Upper lobe of left lung (tissue), 6 donors: ENCODE results near the gene TPGS2. TPM values are rescaled to one million over a fixed set of nuclear protein-coding genes. Genes with fewer than 3 reads are reported as not detected.

Experiments used
- ATAC-seq, 2 donors: fragments of 200-7000 bp; cut with Tn5 transposase; one replicate each; pipeline ENCODE4 v1.9.1; 2022; ENCODE audit warnings: mild to moderate bottlenecking in 2 of 2, moderate library complexity in 2 of 2; ENCODE audit not compliant: low FRiP score in 2 of 2
- DNase-seq, 2 donors: peaks; one replicate each; pipeline ENCODE4 v3.0.0-alpha.2; 2019 to 2020
- H3K27ac ChIP-seq, 4 donors: fragments of 200-600 bp; sonication (generic); one replicate each; pipeline ENCODE4 v1.5.1; 2016 to 2019
- H3K27me3 ChIP-seq, 4 donors: fragments of 200-600 bp; sonication (generic); one replicate each; pipeline ENCODE4 v1.5.1; 2017 to 2019
- H3K36me3 ChIP-seq, 4 donors: fragments of 200-600 bp; sonication (generic); one replicate each; pipeline ENCODE4 v1.5.1; 2016 to 2019
- H3K4me1 ChIP-seq, 4 donors: fragments of 200-600 bp; sonication (generic); one replicate each; pipeline ENCODE4 v1.5.1; 2018 to 2019
- H3K4me3 ChIP-seq, 4 donors: fragments of 200-600 bp; sonication (generic); one replicate each; pipeline ENCODE4 v1.5.1; 2017 to 2019; ENCODE audit warnings: mild to moderate bottlenecking in 2 of 4, moderate library complexity in 1 of 4
- H3K9me3 ChIP-seq, 4 donors: fragments of 200-600 bp; sonication (generic); one replicate each; pipeline ENCODE4 v1.5.1; 2018 to 2019
- EP300 ChIP-seq, 4 donors: sonication (generic); formaldehyde crosslinking; IDR thresholded peaks; one replicate each; pipeline ENCODE4 v1.5.1; 2017; ENCODE audit warnings: antibody characterized with exemption in 4 of 4, control low read depth in 2 of 4
- POLR2A ChIP-seq, 4 donors: fragments of 450-650 bp; IDR thresholded peaks; one replicate each; pipeline ENCODE4 v1.5.1; 2016 to 2017; ENCODE audit warnings: antibody characterized with exemption in 4 of 4, mild to moderate bottlenecking in 2 of 4
- POLR2AphosphoS5 ChIP-seq, 2 donors: sonication (generic); formaldehyde crosslinking; IDR thresholded peaks; one replicate each; pipeline ENCODE4 v1.5.1; 2017; ENCODE audit warnings: antibody characterized with exemption in 2 of 2
- WGBS, 2 donors: methylation state at CpG; one replicate each; pipeline ENCODE4 v1.1.5; 2017 to 2018; 5-methylcytosine and 5-hydroxymethylcytosine counted together
- total RNA-seq, 6 donors: library from RNA; depleted of rRNA in 4 of 6; stranded (reverse); fragments of >200 nt in 4 of 6; gene quantifications; one replicate each; pipeline versions ENCODE4 v1.1.0 to v1.2.1, GENCODE V29; 2016 to 2021
- TF ChIP-seq, protein P1 (sequence below), 6 experiments: fragments of 450-650 bp in 4 of 6; fragments of 200-600 bp in 2 of 6; sonication (generic) in 2 of 6; IDR thresholded peaks; one replicate each; pipeline ENCODE4 v1.5.1; 2016 to 2019; ENCODE audit warnings: antibody characterized with exemption in 6 of 6
- donor health status: DM: no; HTN: no; CAD: no; lungs with moderate emphysema.
- donor health status: DM: no; HTN: yes; CAD: no; lungs with severe emphysema.

TPGS2 gene
- total RNA-seq, 6 donors from 2014 or later, result 63.6 to 133 (median 94.9) TPM

DNA sequence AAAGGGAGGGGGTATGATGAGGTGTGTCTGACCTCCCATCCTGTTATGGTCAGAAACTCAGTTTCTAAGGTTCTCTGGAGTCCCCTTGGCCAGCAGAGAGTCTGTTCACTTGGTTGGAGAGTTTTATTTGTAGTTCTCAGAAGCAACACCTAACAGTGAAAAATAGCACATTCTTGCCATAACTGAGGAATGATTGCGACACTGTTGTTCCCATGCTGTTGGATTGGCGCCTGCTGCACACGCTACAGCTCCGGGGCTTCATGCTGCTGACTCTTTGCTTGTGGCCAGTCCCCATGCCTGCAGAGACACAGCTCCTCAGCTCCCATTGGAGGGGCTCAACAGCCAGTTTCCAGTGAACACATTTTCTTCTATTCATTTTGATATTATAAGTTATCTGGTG is 42.1 kb downstream of the TPGS2 start:
- H3K4me1 ChIP-seq, result peaks cover 0 to 14% (median 4%) of the 10 kb centered on the region in 4 donors
- peaks cover 0 to 23% (median 4%) of the 10 kb centered on the region in 4 donors for H3K36me3 ChIP-seq
- TF ChIP-seq EP300 (IDR thresholded peaks at IDR 0.05) (peak in 1 of 4 donors; percentile 34), POLR2A (IDR thresholded peaks at IDR 0.05) (no peak), POLR2AphosphoS5 (IDR thresholded peaks at IDR 0.05) (peak; percentile 53 to 67)
- ATAC-seq, result peak; percentile 78 to 80
- H3K27me3 ChIP-seq, result no peaks in the 10 kb centered on the region
- DNase-seq, result peak in 1 of 2 donors; percentile 63
- H3K9me3 ChIP-seq, result no peaks in the 10 kb centered on the region
- H3K27ac ChIP-seq, result peak overlapping the region in 3 of 4 donors; percentile 37 to 66 (median 44)
- 66 to 69% methylated on average over 3 to 4 of the region's 4 CpGs for WGBS, 2 donors
- no peak overlapping the region for H3K4me3 ChIP-seq

DNA sequence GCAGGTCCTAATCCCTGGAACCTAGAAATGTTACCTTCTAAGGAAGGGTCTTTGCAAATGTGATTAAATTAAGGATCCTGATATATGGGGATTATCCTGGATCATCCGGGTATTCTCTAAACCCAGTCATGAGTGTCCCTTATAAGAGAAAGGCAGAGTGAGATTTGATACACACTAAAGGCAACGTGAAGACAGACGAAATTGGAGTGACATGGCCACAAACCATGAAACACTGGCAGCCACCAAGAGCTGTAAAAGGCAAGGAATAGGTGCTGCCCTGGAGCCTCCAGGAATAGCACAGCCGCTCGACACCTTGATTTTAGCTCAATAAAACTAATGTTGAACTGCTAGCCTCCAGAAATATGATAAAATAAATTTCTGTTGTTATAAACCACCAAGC is 45.0 kb downstream of the TPGS2 start:
- no peak for ATAC-seq
- Histone ChIP-seq H3K4me3 (no peak overlapping the region), H3K9me3 (no peaks in the 10 kb centered on the region), H3K36me3 (peaks cover 0 to 6% (median 0%) of the 10 kb centered on the region in 4 donors), H3K4me1 (peaks cover 0 to 14% (median 4%) of the 10 kb centered on the region in 4 donors), H3K27ac (no peak overlapping the region), H3K27me3 (no peaks in the 10 kb centered on the region)
- DNase-seq, result no peak
- TF ChIP-seq, protein P1, sequence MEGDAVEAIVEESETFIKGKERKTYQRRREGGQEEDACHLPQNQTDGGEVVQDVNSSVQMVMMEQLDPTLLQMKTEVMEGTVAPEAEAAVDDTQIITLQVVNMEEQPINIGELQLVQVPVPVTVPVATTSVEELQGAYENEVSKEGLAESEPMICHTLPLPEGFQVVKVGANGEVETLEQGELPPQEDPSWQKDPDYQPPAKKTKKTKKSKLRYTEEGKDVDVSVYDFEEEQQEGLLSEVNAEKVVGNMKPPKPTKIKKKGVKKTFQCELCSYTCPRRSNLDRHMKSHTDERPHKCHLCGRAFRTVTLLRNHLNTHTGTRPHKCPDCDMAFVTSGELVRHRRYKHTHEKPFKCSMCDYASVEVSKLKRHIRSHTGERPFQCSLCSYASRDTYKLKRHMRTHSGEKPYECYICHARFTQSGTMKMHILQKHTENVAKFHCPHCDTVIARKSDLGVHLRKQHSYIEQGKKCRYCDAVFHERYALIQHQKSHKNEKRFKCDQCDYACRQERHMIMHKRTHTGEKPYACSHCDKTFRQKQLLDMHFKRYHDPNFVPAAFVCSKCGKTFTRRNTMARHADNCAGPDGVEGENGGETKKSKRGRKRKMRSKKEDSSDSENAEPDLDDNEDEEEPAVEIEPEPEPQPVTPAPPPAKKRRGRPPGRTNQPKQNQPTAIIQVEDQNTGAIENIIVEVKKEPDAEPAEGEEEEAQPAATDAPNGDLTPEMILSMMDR (IDR thresholded peaks at IDR 0.05), result no peak
- 94 to 97% methylated on average over 5 of the region's 5 CpGs for WGBS, 2 donors

DNA sequence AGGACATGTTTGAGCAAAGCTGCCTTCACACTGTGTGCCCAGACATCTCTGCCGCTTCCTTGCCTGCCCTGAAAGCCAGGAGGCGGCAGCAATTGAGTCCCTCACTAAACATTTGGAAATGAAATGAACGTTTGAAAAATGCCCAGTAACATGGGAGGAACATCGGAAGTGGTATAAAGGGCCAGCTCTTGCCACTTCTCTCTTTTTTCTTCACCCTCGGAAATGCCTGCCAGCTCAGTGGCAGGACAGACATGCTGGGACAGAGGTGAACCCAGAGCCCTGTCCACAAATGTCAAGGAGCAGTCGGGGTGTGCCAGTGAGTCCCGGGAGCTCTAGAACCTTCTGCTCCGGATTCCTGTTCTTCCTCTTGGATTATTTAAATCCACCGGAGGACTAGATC is 46.1 kb downstream of the TPGS2 start:
- DNase-seq (no peak), ATAC-seq (no peak)
- Histone ChIP-seq H3K27me3 (no peaks in the 10 kb centered on the region), H3K36me3 (peaks cover 0 to 6% (median 0%) of the 10 kb centered on the region in 4 donors), H3K27ac (no peak overlapping the region), H3K9me3 (no peaks in the 10 kb centered on the region), H3K4me1 (peaks cover 0 to 14% (median 4%) of the 10 kb centered on the region in 4 donors), H3K4me3 (no peak overlapping the region)
- whole genome bisulfite sequencing, 2 donors, result 91 to 93% methylated on average over 9 of the region's 9 CpGs
- TF ChIP-seq, protein P1 (IDR thresholded peaks at IDR 0.05), result no peak
- TF ChIP-seq POLR2AphosphoS5 (IDR thresholded peaks at IDR 0.05), result no peak
- TF ChIP-seq EP300 (IDR thresholded peaks at IDR 0.05), result no peak
- TF ChIP-seq POLR2A (IDR thresholded peaks at IDR 0.05), result no peak

DNA sequence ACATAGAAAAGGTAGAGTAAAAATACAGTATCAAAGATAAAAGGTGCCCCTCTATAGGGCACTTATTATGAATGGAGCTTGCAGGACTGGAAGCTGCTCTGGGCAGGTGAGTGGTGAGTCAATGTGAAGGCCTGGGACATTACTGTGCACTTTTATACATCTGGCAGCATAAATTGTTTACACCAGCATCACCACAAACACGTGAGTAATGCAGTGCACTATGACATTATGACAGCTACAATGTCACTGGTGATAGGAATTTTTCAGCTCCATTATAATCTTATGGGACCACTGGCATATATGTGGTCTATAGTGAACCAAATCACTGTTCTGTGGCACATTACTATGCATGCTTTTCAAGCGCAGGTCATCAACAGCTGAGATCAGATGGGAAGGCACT is 48.1 kb downstream of the TPGS2 start:
- Histone ChIP-seq H3K4me3 (no peak overlapping the region), H3K4me1 (no peaks in the 10 kb centered on the region), H3K36me3 (peaks cover 0 to 6% (median 0%) of the 10 kb centered on the region in 4 donors), H3K27ac (no peak overlapping the region), H3K9me3 (no peaks in the 10 kb centered on the region), H3K27me3 (no peaks in the 10 kb centered on the region)
- DNase-seq (no peak), ATAC-seq (no peak)
- TF ChIP-seq EP300 (IDR thresholded peaks at IDR 0.05) (no peak), POLR2AphosphoS5 (IDR thresholded peaks at IDR 0.05) (no peak), POLR2A (IDR thresholded peaks at IDR 0.05) (no peak)
- TF ChIP-seq, protein P1 (IDR thresholded peaks at IDR 0.05), result no peak
- 85 to 89% methylated on average over 1 to 2 of the region's 2 CpGs for WGBS, 2 donors

DNA sequence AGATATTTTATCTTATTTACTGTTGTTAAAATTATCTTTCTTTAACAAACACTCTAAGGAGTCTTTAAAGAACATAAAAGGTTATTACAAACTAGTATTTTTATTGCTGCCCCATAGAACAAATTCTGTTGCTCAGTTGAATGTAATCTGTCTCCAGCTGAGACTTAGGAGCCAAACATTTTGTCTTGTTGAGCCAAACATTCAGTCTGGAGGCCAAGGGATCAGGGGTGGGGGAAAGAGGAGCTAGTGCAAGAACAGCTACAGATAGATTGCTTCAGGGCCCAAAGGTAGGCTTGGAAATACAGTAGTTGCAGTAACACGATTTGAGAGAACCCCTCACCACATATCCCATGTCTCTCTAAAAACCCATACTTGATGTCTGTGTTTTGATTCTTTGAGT is 51.2 kb downstream of the TPGS2 start:
- H3K9me3 ChIP-seq, result no peaks in the 10 kb centered on the region
- 85 to 100% methylated on average over 1 of the region's 1 CpG for WGBS, 2 donors
- no peak for ATAC-seq

More for the DNA sequence above, 51.2 kb downstream of the TPGS2 start:
- H3K27me3 ChIP-seq, result no peaks in the 10 kb centered on the region
- TF ChIP-seq POLR2A (IDR thresholded peaks at IDR 0.05), result no peak
- TF ChIP-seq POLR2AphosphoS5 (IDR thresholded peaks at IDR 0.05), result no peak
- TF ChIP-seq EP300 (IDR thresholded peaks at IDR 0.05), result no peak
- TF ChIP-seq, protein P1 (IDR thresholded peaks at IDR 0.05), result no peak
- H3K27ac ChIP-seq, result no peak overlapping the region
- peaks cover 0 to 6% (median 0%) of the 10 kb centered on the region in 4 donors for H3K36me3 ChIP-seq
- no peak overlapping the region for H3K4me3 ChIP-seq
- no peaks in the 10 kb centered on the region for H3K4me1 ChIP-seq
- no peak for DNase-seq
